Colonic mucosa (tissue), 4 donors: ENCODE data around the gene TCF12. TPM values are rescaled to one million over a fixed set of nuclear protein-coding genes. Genes with fewer than 3 reads are reported as not detected.

Source experiments
- DNase-seq: peaks from one replicate; pipeline ENCODE4 v3.0.0-alpha.2; 2020
- H3K27ac ChIP-seq: fragments of 200-600 bp; one replicate; pipeline ENCODE4 v1.8.0; 2021
- H3K27me3 ChIP-seq: fragments of 200-600 bp; one replicate; pipeline ENCODE4 v1.8.0; 2021
- H3K36me3 ChIP-seq: fragments of 200-600 bp; one replicate; pipeline ENCODE4 v1.8.0; 2021
- H3K4me1 ChIP-seq: fragments of 200-600 bp; one replicate; pipeline ENCODE4 v1.8.0; 2021; ENCODE audit warnings: mild to moderate bottlenecking
- H3K4me3 ChIP-seq: fragments of 200-600 bp; one replicate; pipeline ENCODE4 v1.8.0; 2021
- H3K9ac ChIP-seq, 2 donors: one replicate each; pipeline ENCODE4 v1.7.0; 2013; ENCODE audit warnings: control low read depth in 2 of 2, low read depth in 2 of 2, low read length in 2 of 2
- H3K9me3 ChIP-seq: fragments of 200-600 bp; one replicate; pipeline ENCODE4 v1.8.0; 2021
- CTCF ChIP-seq: fragments of 200-600 bp; IDR thresholded peaks from one replicate; pipeline ENCODE4 v1.8.0; 2022; ENCODE audit warnings: antibody characterized with exemption, mild to moderate bottlenecking
- intact Hi-C: fragments of 100-400 bp; cut with DNase I; formaldehyde crosslinking; loops from one replicate; pipeline ENCODE4 v1.14.1; 2022
- total RNA-seq, 2 donors: library from RNA; stranded (reverse); fragmentation: NEBNext Ultra II Directional in 1 of 2; extraction: Animal tissue kit (Norgen Biotek cat#: 25700) in 1 of 2; gene quantifications; one replicate each; pipeline ENCODE4 v1.2.1, GENCODE V29; 2021
- donor health status: healthy.
- donor health status: DM: no; HTN: no; CAD: no.
- donor health status: DM: no; HTN: no; CAD: no.

The TCF12 gene
- total RNA-seq, 2 donors from 2014 or later: 68.7 to 76.3 TPM

DNA sequence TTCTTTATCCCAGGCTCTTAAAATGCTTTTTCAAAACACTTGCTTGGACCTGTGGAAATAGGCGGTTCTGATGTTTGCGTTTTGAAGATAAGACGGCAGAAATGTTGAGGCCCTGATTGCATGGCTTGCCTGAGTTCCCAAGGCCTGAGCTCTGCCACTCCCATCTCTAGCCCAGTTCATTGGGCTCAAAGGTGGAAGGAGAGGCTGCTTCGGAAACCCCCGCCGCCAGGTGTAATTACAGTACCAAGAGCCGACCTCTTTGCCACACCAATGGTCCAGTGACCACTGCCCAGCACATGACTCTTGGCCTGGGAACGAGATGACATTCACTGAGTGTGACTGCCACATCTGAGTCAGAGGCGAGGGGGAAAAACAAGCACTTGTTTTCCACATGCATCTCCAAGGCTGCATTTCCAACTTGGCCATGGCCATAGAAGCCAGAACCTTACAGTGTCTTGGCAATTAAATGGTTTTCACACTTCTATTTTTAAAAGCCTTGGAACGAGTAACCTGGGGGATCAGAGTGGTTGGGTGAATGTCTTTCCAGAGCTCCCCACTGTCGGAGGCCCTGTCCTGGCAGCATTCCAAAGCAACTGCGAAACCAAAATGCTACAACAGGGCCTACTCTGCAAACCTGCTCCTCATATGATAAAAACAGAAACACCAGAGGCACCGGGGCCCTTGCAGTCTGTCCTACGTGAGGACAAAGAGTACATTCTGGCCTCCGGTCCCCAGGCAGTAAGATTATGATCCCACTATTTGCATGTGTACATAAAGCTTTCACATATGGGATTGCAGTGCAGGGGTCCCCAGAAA lies 394.1 kb downstream of the TCF12 start:
- DNase-seq: peak; percentile 90
- Histone ChIP-seq H3K9me3 (no peaks in the 10 kb centered on the region), H3K4me1 (peaks cover 6% of the 10 kb centered on the region), H3K27ac (peak overlapping the region; percentile 83), H3K4me3 (no peak overlapping the region), H3K9ac (peak overlapping the region in 1 of 2 donors; percentile 55), H3K36me3 (no peaks in the 10 kb centered on the region), H3K27me3 (no peaks in the 10 kb centered on the region)
- TF ChIP-seq CTCF: no peak
- intact Hi-C loops: no loop called here

DNA sequence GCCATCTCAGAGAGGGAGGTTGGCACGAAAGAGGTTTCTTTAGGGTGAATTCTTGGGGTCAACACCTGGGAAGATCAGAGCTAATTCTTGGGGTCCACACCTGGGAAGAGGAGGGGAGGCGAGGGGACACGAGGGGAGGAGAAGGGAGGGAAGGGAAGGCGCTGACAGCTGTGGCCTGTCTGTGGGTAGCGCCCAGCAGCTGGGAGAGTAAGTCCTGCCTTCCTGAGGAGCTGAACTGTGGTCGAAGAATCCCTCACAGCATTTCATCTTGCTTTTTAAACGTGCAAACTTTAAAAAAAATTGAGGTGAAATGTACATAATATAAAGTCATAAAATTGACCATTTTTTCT lies 394.7 kb downstream of the TCF12 start:
- peak overlapping the region in 1 of 2 donors; percentile 55 for H3K9ac ChIP-seq
- no peak for DNase-seq
- intact Hi-C loops: no loop called here
- H3K9me3 ChIP-seq: no peaks in the 10 kb centered on the region
- no peak overlapping the region for H3K4me3 ChIP-seq
- no peaks in the 10 kb centered on the region for H3K36me3 ChIP-seq
- TF ChIP-seq CTCF: no peak
- peaks cover 4% of the 10 kb centered on the region for H3K4me1 ChIP-seq
- H3K27ac ChIP-seq: peak overlapping the region; percentile 83
- no peaks in the 10 kb centered on the region for H3K27me3 ChIP-seq

DNA sequence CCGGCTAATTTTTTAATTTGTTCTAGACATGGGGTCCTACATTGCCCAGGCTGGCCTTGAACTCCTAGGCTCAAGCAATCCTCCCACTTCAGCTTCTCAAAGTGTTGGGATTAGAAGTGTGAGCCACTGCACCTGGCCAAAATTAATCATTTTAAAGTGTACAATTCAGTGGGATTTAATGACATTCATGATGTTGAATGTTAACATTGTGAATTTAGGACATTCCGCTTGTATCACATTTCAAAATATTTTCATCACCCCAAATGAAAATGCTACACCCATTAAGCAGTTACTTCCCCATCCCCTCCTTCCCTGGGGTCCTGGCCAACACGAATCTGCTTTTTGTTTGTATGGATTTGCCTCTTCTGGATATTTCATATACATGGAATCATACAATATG lies 395.8 kb downstream of the TCF12 start:
- TF ChIP-seq CTCF: no peak
- H3K27me3 ChIP-seq: no peaks in the 10 kb centered on the region
- no peak overlapping the region for H3K9ac ChIP-seq
- H3K9me3 ChIP-seq: no peaks in the 10 kb centered on the region
- peaks cover 4% of the 10 kb centered on the region for H3K4me1 ChIP-seq
- no peak for DNase-seq
- H3K36me3 ChIP-seq: no peaks in the 10 kb centered on the region
- no peak overlapping the region for H3K4me3 ChIP-seq
- intact Hi-C loops: no loop called here
- H3K27ac ChIP-seq: no peak overlapping the region

DNA sequence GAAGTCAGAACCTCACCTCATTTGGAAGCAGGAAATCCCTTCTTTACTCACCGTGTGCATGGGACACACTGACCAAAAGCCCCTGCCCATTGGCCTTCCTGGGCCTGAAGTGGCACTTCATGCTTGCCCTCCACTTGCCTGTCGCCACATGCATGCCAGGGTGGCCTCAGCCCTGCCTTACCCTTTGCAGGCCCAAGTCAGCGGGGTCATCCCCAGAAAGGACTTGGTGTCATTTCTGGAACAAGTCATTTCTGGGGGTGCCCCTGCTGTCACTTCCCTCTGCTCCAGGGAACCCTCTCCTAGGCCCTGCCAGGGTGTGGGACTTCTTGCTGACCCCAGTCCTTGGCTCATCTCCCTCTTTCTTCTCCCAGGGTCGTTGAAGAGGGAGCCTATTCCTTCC lies 398.0 kb downstream of the TCF12 start:
- H3K27me3 ChIP-seq: no peaks in the 10 kb centered on the region
- no peaks in the 10 kb centered on the region for H3K9me3 ChIP-seq
- no peak overlapping the region for H3K9ac ChIP-seq
- DNase-seq: no peak
- no peak overlapping the region for H3K27ac ChIP-seq
- H3K36me3 ChIP-seq: no peaks in the 10 kb centered on the region
- no peak overlapping the region for H3K4me3 ChIP-seq
- intact Hi-C loops: no loop called here
- TF ChIP-seq CTCF: no peak
- H3K4me1 ChIP-seq: peaks cover 2% of the 10 kb centered on the region

DNA sequence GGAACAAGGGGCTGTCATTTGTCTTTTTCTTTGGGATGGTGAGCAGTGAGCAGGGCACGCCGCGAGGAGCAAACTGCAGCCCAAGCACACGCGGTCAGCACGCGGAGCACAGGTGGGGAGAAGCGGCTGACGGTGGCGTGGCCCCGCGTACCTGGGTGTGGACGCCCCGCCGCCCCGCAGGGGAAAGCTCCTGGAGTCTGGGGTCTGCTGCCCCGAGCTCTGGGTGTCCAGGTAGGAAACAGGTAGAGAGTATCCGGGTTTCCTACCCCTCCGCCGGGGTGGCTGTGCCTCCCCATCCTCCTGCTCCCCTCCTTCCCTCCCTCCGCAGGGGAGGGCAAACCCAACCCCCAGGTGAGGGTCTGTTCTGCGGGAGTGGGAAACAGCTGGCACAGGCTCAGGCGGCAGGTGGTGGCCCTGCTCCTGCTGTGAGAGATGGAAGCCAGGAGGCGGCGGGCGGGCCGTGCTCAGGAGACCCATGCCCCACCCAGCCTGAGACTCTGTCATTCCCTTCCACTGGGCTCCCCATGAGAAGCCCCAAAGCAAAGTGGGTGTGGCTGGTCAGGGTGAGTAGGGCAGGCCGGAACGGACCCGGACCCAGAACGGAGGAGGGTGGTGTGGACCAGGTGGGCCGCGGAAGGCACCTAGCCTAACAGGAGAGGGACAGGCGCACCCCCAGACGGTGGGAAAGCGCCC lies 400.9 kb downstream of the TCF12 start:
- intact Hi-C loops: no loop called here
- TF ChIP-seq CTCF: no peak

More for the DNA sequence above, 400.9 kb downstream of the TCF12 start:
- DNase-seq: no peak
- Histone ChIP-seq H3K4me1 (no peaks in the 10 kb centered on the region), H3K27me3 (no peaks in the 10 kb centered on the region), H3K4me3 (no peak overlapping the region), H3K9me3 (no peaks in the 10 kb centered on the region), H3K36me3 (no peaks in the 10 kb centered on the region), H3K27ac (no peak overlapping the region), H3K9ac (no peak overlapping the region)
